Subcutaneous abdominal adipose tissue (tissue), 5 donors: Measurements from ENCODE around the gene ABLIM1.

Experiments used
- H3K27ac ChIP-seq: one replicate; pipeline ENCODE4 v1.7.0; 2013; ENCODE audit warnings: low read depth, mild to moderate bottlenecking, inconsistent platforms, low read length, moderate library complexity
- H3K27me3 ChIP-seq, 5 donors: one replicate each; pipeline ENCODE4 v1.7.0; 2013; ENCODE audit warnings: low read length in 5 of 5, inconsistent platforms in 1 of 5; ENCODE audit not compliant: control insufficient read depth in 5 of 5, insufficient read depth in 4 of 5
- H3K36me3 ChIP-seq, 5 donors: one replicate each; pipeline ENCODE4 v1.7.0; 2013; ENCODE audit warnings: low read length in 5 of 5; ENCODE audit not compliant: control insufficient read depth in 5 of 5, insufficient read depth in 5 of 5
- H3K4me1 ChIP-seq, 5 donors: one replicate each; pipeline ENCODE4 v1.7.0; 2013; ENCODE audit warnings: low read length in 5 of 5, mild to moderate bottlenecking in 3 of 5, moderate library complexity in 1 of 5; ENCODE audit not compliant: control insufficient read depth in 5 of 5, insufficient read depth in 5 of 5
- H3K4me3 ChIP-seq, 5 donors: one replicate each; pipeline ENCODE4 v1.7.0; 2013; ENCODE audit warnings: low read length in 5 of 5, low read depth in 1 of 5
- H3K9ac ChIP-seq, 5 donors: one replicate each; pipeline ENCODE4 v1.7.0; 2013; ENCODE audit warnings: low read length in 5 of 5, mild to moderate bottlenecking in 4 of 5, moderate library complexity in 3 of 5
- H3K9me3 ChIP-seq, 5 donors: one replicate each; pipeline ENCODE4 v1.7.0; 2013; ENCODE audit warnings: low read length in 5 of 5; ENCODE audit not compliant: control insufficient read depth in 5 of 5
- donor health status: healthy.
- donor health status: healthy.
- donor health status: healthy.
- donor health status: healthy.
- donor health status: healthy.

Gene ABLIM1

DNA sequence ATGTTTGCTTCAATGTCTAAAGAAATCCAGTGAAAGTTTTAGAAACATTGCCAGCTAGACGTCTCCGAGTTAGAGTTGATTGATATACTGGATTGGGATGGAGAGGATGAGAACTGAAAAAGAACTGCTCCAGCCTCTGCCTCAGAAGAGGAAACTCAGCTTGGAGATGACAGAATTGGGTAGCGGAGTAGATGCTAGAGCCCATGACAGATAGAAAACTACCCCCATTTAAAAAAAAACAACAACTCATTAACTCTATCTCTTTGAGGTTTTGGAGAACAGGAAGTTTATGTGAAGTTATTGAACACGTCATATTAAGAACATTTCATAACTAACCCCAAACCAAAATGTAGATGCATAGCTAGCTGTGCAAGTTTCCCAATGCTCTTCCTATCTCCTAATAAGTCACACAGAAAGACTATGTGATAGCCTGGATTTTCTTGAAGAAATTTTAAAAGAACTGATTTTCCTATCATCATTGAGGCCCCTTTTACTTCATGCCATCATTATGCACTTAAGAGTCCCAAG, 225.4 kb downstream of the ABLIM1 start:
- Histone ChIP-seq H3K36me3 (peaks cover 11 to 58% (median 38%) of the 10 kb centered on the region in 5 donors), H3K9me3 (no peaks in the 10 kb centered on the region), H3K27ac (no peak overlapping the region), H3K4me3 (no peak overlapping the region), H3K27me3 (no peaks in the 10 kb centered on the region), H3K9ac (no peak overlapping the region), H3K4me1 (peaks cover 0 to 6% (median 2%) of the 10 kb centered on the region in 5 donors)

DNA sequence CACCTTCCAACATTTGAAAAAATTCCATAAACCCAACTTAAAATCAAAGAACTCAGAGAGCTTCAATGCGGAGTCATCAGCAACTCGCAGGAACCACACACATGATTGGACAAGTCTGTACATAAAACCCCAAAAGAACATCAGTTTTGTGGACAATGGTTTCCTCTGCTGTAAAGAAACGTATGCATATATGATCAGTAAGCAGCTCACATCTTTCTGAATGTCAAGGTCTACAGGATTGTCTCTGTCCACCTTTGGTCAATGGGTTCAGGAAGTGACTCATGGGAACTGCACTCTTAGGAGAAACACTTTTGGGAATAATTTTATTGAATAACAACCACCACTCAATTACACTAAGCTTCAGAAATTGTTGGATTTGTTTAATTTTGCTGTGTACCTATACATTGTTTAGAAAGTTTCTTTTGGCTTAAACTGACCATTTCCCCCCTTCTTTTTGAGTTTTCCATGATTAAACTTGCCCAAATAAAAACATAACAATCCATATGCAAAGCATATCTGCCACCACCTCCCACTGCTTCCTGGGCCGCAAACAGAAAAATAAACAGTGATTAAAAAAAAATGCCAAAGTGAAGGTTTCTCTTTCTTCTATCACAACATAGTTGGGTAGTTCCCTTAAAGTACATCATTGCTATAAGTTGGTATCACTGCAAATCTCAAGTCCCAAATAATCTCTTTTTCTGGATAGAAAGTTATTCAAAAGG, 226.5 kb downstream of the ABLIM1 start:
- Histone ChIP-seq H3K27ac (no peak overlapping the region), H3K27me3 (no peaks in the 10 kb centered on the region), H3K36me3 (peaks cover 11 to 54% (median 35%) of the 10 kb centered on the region in 5 donors), H3K9ac (no peak overlapping the region), H3K4me3 (no peak overlapping the region), H3K4me1 (peaks cover 0 to 16% (median 7%) of the 10 kb centered on the region in 5 donors), H3K9me3 (no peaks in the 10 kb centered on the region)

DNA sequence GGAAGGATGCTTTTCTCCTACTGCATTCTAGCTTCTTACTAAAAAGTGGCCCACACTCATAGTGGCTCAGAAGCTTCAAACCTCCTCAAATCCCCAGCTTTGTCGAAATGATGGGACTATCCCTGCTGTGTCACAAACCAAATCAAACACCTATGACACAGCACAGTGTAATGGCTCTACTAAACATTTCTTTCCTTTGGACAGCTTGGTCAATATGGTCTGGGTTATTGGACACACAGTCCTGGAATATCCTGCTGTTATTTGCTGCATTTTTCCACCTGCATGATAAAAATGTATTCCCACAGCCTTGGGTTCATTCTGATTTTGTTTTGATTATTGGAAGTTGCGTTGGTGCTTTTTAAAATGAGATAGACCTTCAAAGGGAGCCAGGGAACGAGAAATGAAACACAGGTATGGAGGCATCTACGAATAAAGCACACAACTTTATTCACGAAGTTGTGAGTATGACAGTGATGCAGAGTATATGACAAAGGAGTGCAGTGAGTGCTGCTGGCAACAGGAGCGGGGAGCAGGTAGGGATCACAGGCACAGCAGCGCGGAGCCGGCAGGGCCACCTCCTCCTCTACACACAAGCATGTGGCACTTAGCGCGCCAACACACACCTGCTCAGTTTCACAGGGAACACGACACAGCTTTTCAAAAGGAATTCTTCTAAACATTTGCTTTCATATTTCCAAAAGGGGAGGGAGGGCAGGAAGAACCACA, 227.2 kb downstream of the ABLIM1 start:
- Histone ChIP-seq H3K4me3 (no peak overlapping the region), H3K9me3 (no peaks in the 10 kb centered on the region), H3K4me1 (peaks cover 0 to 23% (median 7%) of the 10 kb centered on the region in 5 donors), H3K27ac (no peak overlapping the region), H3K36me3 (peaks cover 7 to 47% (median 27%) of the 10 kb centered on the region in 5 donors), H3K27me3 (no peaks in the 10 kb centered on the region), H3K9ac (no peak overlapping the region)

DNA sequence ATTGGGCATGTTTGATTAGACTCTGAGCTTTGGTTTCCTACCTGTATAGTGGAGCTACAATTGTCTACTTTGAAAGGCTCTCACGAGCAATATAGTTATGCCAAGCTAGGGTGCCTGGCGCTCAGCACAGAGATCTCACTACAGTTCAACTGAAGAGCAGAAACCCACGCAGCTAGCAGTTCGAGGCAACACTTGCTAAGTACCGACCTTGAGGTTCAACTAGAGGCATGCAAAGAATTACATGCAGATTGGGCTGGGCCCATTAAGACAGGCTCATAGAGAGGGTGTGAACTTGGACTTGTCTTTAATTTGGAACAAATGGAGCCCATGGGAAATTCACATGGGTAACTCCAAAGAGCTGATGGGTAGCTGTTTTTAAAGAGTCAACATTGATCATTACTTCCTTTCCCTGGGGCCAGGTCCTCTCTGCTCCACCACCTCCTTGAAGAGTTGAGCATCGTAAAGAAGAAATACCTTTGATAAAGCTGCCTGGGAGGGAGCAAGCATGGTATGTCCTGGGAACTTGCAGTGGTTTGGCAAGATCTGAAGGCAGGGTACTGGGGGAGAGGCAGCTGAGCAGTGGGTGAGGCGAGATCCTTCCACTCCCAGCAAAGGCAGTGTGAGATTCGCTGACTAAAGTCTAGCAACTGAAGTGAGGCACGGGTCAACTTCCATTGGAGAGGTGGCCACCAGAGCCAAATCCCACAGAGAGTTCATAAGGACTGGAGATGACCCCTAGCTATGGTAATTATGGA, 228.3 kb downstream of the ABLIM1 start:
- Histone ChIP-seq H3K36me3 (peaks cover 5 to 36% (median 17%) of the 10 kb centered on the region in 5 donors), H3K4me1 (peaks cover 0 to 29% (median 7%) of the 10 kb centered on the region in 5 donors), H3K4me3 (no peak overlapping the region), H3K27ac (no peak overlapping the region), H3K9me3 (no peaks in the 10 kb centered on the region), H3K27me3 (no peaks in the 10 kb centered on the region), H3K9ac (no peak overlapping the region)

DNA sequence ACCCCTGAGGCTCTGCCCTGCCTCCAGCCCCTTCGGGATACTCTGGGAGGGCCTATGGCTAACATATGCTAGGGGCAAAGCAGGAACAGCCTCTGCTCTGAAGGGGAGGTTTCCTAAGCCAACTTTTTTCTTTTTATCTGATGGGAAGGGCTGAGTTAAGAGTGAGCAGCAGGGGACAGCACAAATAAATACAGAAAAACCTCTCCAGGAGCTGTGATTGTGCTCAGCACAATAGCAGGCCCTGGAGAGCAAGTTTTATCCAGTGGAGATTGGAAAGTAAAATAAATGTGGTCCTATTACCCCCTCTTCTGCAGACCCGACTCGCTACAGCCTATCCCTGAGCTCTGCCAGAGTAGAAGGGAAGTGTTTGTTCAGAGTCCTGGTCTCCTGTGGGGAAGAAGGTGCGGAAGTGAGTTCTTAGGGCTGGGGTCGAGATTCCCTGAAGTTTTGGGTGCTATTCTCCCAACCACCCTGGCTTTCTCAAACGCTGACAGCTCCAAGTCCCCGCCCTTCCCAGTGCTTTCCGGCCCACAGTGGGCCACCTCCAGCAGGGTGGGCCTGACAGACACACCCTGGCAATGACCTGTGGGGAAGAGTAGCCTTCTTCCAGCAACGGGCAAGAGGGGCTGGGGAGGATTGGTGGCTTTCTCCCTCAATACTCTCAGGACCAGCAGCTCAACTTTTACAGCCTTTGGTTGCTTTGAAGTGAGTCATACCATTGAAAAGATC, 230.8 kb downstream of the ABLIM1 start:
- Histone ChIP-seq H3K27ac (peak overlapping the region; percentile 47), H3K9ac (no peak overlapping the region), H3K4me1 (peaks cover 0 to 29% (median 7%) of the 10 kb centered on the region in 5 donors), H3K4me3 (no peak overlapping the region), H3K36me3 (peaks cover 0 to 16% (median 7%) of the 10 kb centered on the region in 5 donors), H3K27me3 (no peaks in the 10 kb centered on the region), H3K9me3 (no peaks in the 10 kb centered on the region)

DNA sequence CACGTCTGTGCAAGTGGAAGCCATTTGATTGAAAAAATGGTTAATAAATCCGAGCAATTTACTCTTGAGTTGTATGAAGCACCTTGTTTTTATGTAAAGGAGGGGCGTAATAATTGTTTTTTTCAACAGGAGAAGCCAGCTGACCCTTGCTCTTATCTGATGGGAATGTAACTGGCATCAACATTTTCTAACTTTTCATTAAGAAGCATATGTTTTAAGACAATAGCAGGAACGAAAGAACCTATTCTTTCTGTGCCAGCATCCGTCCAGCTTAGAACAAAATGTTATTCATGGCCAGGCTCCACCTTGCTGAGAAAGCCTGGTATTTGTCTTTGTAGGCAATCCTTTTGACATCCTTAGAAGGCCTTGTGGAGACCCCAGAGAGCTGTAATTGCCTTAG, 231.6 kb downstream of the ABLIM1 start:
- no peak overlapping the region for H3K4me3 ChIP-seq
- H3K27me3 ChIP-seq, result no peaks in the 10 kb centered on the region
- H3K36me3 ChIP-seq, result peaks cover 0 to 16% (median 6%) of the 10 kb centered on the region in 5 donors
- no peak overlapping the region for H3K9ac ChIP-seq
- H3K4me1 ChIP-seq, result peaks cover 0 to 29% (median 7%) of the 10 kb centered on the region in 5 donors
- peak overlapping the region; percentile 38 for H3K27ac ChIP-seq
- no peaks in the 10 kb centered on the region for H3K9me3 ChIP-seq

DNA sequence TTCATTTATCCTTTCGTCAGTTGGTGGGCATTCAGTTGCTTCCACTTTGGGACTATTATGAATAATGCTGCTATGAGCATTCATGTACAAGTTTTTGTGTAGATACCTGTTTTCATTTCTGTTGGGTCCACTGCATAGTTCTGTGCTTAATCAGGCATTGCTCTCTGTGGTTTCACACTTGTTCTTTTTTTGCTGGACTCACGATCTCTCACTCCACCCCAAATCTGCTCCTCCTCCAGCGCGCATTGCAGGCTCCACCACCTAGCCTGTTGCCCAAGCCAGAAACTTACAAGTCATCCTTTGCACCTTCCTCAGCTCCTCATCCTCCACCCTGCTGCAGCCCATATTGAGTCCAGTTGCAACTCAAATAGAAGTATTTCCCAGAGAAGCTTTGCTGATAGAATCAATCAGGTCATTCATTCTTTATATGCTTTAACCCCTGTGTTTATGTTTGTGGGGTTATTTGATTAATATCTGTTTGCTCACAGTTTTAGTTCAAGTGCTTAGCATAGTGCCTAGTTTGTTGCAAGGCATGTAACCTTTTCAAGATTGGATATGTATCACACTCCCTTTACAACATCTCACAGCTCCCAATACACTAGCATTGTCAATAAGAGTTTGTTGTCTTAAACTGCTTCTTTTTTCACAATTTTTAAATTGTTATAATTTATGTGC, 237.1 kb downstream of the ABLIM1 start:
- no peak overlapping the region for H3K9ac ChIP-seq
- no peak overlapping the region for H3K27ac ChIP-seq
- H3K36me3 ChIP-seq, result no peaks in the 10 kb centered on the region
- no peaks in the 10 kb centered on the region for H3K27me3 ChIP-seq
- H3K4me3 ChIP-seq, result no peak overlapping the region
- peaks cover 0 to 8% (median 0%) of the 10 kb centered on the region in 5 donors for H3K4me1 ChIP-seq
- no peaks in the 10 kb centered on the region for H3K9me3 ChIP-seq

DNA sequence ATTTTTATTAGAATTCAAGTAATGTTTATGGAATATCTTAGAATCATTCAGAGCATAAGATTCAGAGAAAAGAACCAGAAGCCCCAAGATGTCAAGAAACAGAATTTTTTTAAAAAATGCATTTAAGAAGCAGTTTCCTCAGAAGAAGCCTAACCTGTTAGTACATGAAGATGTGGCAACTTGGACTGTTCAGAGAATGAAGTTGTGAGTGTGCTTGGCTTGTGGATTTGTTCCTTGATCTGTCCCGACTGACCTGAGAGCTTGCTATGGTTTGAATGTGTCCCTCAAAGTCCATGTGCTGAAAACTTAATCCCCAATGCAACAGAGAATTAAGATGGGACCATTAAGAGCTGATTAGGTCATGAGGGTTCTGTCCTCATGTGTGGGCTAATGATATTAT, 240.0 kb downstream of the ABLIM1 start:
- Histone ChIP-seq H3K27me3 (peaks cover 0 to 2% (median 0%) of the 10 kb centered on the region in 5 donors), H3K36me3 (no peaks in the 10 kb centered on the region), H3K4me3 (no peak overlapping the region), H3K27ac (no peak overlapping the region), H3K4me1 (peaks cover under 1 to 6% (median 6%) of the 10 kb centered on the region in 5 donors), H3K9me3 (no peaks in the 10 kb centered on the region), H3K9ac (no peak overlapping the region)
